Loucy (cell line): ENCODE measurements around the gene HSF2BP.

Experiments used
- H2AFZ ChIP-seq: fragments of 200-600 bp; sonication (generic); 2 replicates; pipeline ENCODE4 v1.6.0; 2016; ENCODE audit warnings: antibody characterized with exemption, mild to moderate bottlenecking, low read length, moderate library complexity
- H3F3A ChIP-seq: fragments of 200-600 bp; 2 replicates; pipeline ENCODE4 v1.6.0; 2016; ENCODE audit warnings: antibody characterized with exemption, low read depth, mild to moderate bottlenecking
- H3K27me3 ChIP-seq: fragments of 200-600 bp; sonication (generic); 2 replicates; pipeline ENCODE4 v1.6.1; 2014; ENCODE audit warnings: low read length, mild to moderate bottlenecking; ENCODE audit not compliant: insufficient read depth, poor library complexity, severe bottlenecking
- H3K36me3 ChIP-seq: fragments of 200-600 bp; sonication (generic); 2 replicates; pipeline ENCODE4 v1.6.1; 2016; ENCODE audit warnings: low read length; ENCODE audit not compliant: insufficient read depth
- H3K4me1 ChIP-seq: fragments of 200-600 bp; sonication (generic); 2 replicates; pipeline ENCODE4 v1.5.1; 2014; ENCODE audit warnings: low read length, mild to moderate bottlenecking; ENCODE audit not compliant: insufficient read depth, poor library complexity, severe bottlenecking
- H3K4me2 ChIP-seq: fragments of 200-600 bp; sonication (generic); 2 replicates; pipeline ENCODE4 v1.6.0; 2014; ENCODE audit warnings: antibody characterized with exemption, low read length, low read depth, mild to moderate bottlenecking; ENCODE audit not compliant: poor library complexity, severe bottlenecking
- H3K4me3 ChIP-seq: fragments of 200-600 bp; sonication (generic); 2 replicates; pipeline ENCODE4 v1.5.1; 2014; ENCODE audit warnings: low read length, mild to moderate bottlenecking, mixed read lengths; ENCODE audit not compliant: poor library complexity, severe bottlenecking
- H3K79me2 ChIP-seq: fragments of 200-600 bp; sonication (generic); 2 replicates; pipeline ENCODE4 v1.6.1; 2014; ENCODE audit warnings: low read length; ENCODE audit not compliant: insufficient read depth
- H3K9ac ChIP-seq: fragments of 200-600 bp; sonication (generic); 2 replicates; pipeline ENCODE4 v1.6.0; 2014; ENCODE audit warnings: mild to moderate bottlenecking, low read depth, low read length, moderate library complexity; ENCODE audit not compliant: poor library complexity, severe bottlenecking
- H3K9me2 ChIP-seq: fragments of 200-600 bp; sonication (generic); replicated peaks from 2 replicates; pipeline ENCODE4 v1.6.1; 2016; ENCODE audit warnings: low read depth, low read length, mixed read lengths
- H3K9me3 ChIP-seq: fragments of 200-600 bp; sonication (generic); 2 replicates; pipeline ENCODE4 v1.6.1; 2014; ENCODE audit warnings: mild to moderate bottlenecking, antibody characterized with exemption, low read length, low read depth; ENCODE audit not compliant: insufficient read depth
- H4K20me1 ChIP-seq: fragments of 200-600 bp; sonication (generic); 2 replicates; pipeline ENCODE4 v1.6.0; 2014; ENCODE audit warnings: antibody characterized with exemption, low read length, mild to moderate bottlenecking; ENCODE audit not compliant: insufficient read depth, poor library complexity, severe bottlenecking
- CTCF ChIP-seq: fragments of 200-600 bp; sonication (generic); conservative IDR thresholded peaks from 2 replicates; pipeline ENCODE4 v1.5.1; 2014; ENCODE audit warnings: mild to moderate bottlenecking, antibody characterized with exemption, low read length
- EZH2phosphoT487 ChIP-seq: fragments of 200-600 bp; IDR thresholded peaks from 2 replicates; pipeline ENCODE4 v1.6.1; 2018; ENCODE audit warnings: antibody characterized with exemption, mild to moderate bottlenecking, moderate library complexity, borderline replicate concordance

HSF2BP gene

DNA sequence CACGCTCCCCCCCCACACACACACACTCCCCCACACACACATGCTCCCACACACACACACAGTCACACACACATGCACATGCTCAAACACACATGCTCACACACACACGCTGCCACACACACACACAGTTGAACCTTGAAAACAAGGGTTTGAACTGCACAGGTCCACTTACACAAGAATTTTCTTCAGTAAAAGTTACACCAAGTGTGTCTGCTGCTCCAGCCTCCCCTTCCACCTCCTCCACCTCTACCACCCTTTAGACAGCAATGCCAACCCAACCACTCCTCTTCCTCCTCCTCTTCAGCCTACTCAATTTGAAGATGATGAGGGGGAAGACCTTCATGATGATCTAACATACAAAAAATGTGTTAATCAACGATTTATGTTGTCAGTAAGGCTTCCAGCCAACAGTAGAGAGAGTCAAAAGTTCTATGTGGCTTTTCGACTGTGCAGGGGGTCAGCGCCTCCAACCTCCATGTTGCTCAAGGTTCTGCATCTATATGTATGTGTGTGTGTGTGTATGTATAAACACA lies 26.8 kb downstream of the HSF2BP start:
- Histone ChIP-seq H3K4me1 (no peaks in the 10 kb centered on the region), H3K27me3 (no peaks in the 10 kb centered on the region), H4K20me1 (no peaks in the 10 kb centered on the region), H3K9ac (no peak overlapping the region), H3F3A (no peaks in the 10 kb centered on the region), H2AFZ (no peak overlapping the region), H3K9me2 (no peaks in the 10 kb centered on the region), H3K4me3 (no peak overlapping the region), H3K9me3 (no peaks in the 10 kb centered on the region), H3K79me2 (no peaks in the 10 kb centered on the region), H3K36me3 (no peaks in the 10 kb centered on the region), H3K4me2 (no peak overlapping the region)
- no peak for TF ChIP-seq EZH2phosphoT487
- TF ChIP-seq CTCF = no peak

- no peak overlapping the region for H3K9ac ChIP-seq
- H3K9me3 ChIP-seq = no peaks in the 10 kb centered on the region
- no peaks in the 10 kb centered on the region for H3K79me2 ChIP-seq
- no peak overlapping the region for H3K4me2 ChIP-seq
- H3K4me1 ChIP-seq = no peaks in the 10 kb centered on the region
- no peaks in the 10 kb centered on the region for H3K9me2 ChIP-seq
- TF ChIP-seq EZH2phosphoT487 = no peak
- TF ChIP-seq CTCF = no peak
- no peaks in the 10 kb centered on the region for H3F3A ChIP-seq
- no peaks in the 10 kb centered on the region for H3K36me3 ChIP-seq
- no peaks in the 10 kb centered on the region for H3K27me3 ChIP-seq
- no peak overlapping the region for H2AFZ ChIP-seq
- no peak overlapping the region for H3K4me3 ChIP-seq
- no peaks in the 10 kb centered on the region for H4K20me1 ChIP-seq
These were observed 27.7 kb downstream of the HSF2BP start for GRCh38 chr21:43631411-43632107.

DNA sequence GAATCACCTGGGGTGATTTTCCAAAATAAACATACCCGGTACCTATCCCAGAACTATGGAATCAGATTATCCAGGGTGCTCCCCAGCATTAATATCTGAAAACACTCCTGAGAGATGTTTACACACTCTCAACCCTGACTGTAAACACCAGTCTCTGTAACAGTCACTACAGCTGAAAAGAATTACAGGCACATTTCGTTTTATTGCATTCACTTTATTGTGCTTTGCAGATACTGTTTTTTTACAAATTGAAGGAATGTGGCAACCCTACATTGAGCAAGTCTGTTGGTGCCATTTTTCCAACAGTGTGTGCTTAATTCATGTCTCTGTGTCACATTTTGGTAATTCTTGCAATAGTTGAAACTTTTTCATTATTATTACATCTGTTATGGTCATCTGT lies 31.8 kb downstream of the HSF2BP start:
- no peak overlapping the region for H2AFZ ChIP-seq
- no peak overlapping the region for H3K4me2 ChIP-seq
- H3K9me3 ChIP-seq = no peaks in the 10 kb centered on the region
- H3K27me3 ChIP-seq = no peaks in the 10 kb centered on the region
- H4K20me1 ChIP-seq = no peaks in the 10 kb centered on the region
- H3F3A ChIP-seq = no peaks in the 10 kb centered on the region
- TF ChIP-seq CTCF = no peak
- TF ChIP-seq EZH2phosphoT487 = no peak
- no peak overlapping the region for H3K9ac ChIP-seq
- H3K36me3 ChIP-seq = no peaks in the 10 kb centered on the region
- H3K4me1 ChIP-seq = no peaks in the 10 kb centered on the region
- no peaks in the 10 kb centered on the region for H3K79me2 ChIP-seq
- no peak overlapping the region for H3K4me3 ChIP-seq
- H3K9me2 ChIP-seq = no peaks in the 10 kb centered on the region
